ENCODE measurements around the gene ZIM2.

Gene ZIM2

GRCh38 chr19:56806639-56807038 lies 33.9 kb downstream of the ZIM2 start:
- no peak for DNase-seq

- DNase-seq = no peak
Observed at GRCh38 chr19:56778351-56778750, 62.2 kb downstream of the ZIM2 start.

- no peak for DNase-seq
Observed at GRCh38 chr19:56769650-56770049, 70.9 kb downstream of the ZIM2 start.

GRCh38 chr19:56765137-56765536 lies 75.4 kb downstream of the ZIM2 start:
- DNase-seq = peak; percentile 61

- DNase-seq = no peak
Observed at GRCh38 chr19:56764196-56764695, 76.3 kb downstream of the ZIM2 start.

- no peak for DNase-seq
Observed at GRCh38 chr19:56760842-56761241, 79.7 kb downstream of the ZIM2 start.

GRCh38 chr19:56759531-56759930 lies 81.0 kb downstream of the ZIM2 start:
- DNase-seq = no peak

GRCh38 chr19:56751078-56751489 lies 89.4 kb downstream of the ZIM2 start:
- DNase-seq = no peak

GRCh38 chr19:56750658-56751057 lies 89.9 kb downstream of the ZIM2 start:
- no peak for DNase-seq

GRCh38 chr19:56748378-56748777 lies 92.1 kb downstream of the ZIM2 start:
- peak; percentile 64 for DNase-seq

- no peak for DNase-seq
Observed at GRCh38 chr19:56746367-56746766, 94.2 kb downstream of the ZIM2 start.

- no peak for DNase-seq
Observed at GRCh38 chr19:56740501-56740900, 100.0 kb downstream of the ZIM2 start.

GRCh38 chr19:56736571-56736970 lies 104.0 kb downstream of the ZIM2 start:
- no peak for DNase-seq

GRCh38 chr19:56732976-56733375 lies 107.5 kb downstream of the ZIM2 start:
- DNase-seq = peak; percentile 37

GRCh38 chr19:56727677-56728076 lies 112.8 kb downstream of the ZIM2 start:
- DNase-seq = no peak

- peak; percentile 32 for DNase-seq
Observed at GRCh38 chr19:56725829-56726424, 114.6 kb downstream of the ZIM2 start.

Data from hematopoietic multipotent progenitor cell treated with erythropoietin and hydrocortisone succinate and interleukin-3 and kit ligand, for 4 days (in vitro differentiated cells).